Lower lobe of right lung (tissue), 2 donors: ENCODE measurements around the gene RTBDN. TPM values are rescaled to one million over a fixed set of nuclear protein-coding genes. Genes with fewer than 3 reads are reported as not detected.

ENCODE experiments used
- ATAC-seq, 2 donors: fragments of 200-7000 bp; cut with Tn5 transposase; one replicate each; pipeline ENCODE4 v1.9.1; 2020 to 2022; ENCODE audit warnings: mild to moderate bottlenecking in 2 of 2, moderate library complexity in 2 of 2
- DNase-seq: peaks from one replicate; pipeline ENCODE4 v3.0.0-alpha.2; 2020
- H3K27ac ChIP-seq: fragments of 200-600 bp; one replicate; pipeline ENCODE4 v1.8.0; 2022
- H3K27me3 ChIP-seq: fragments of 200-600 bp; one replicate; pipeline ENCODE4 v1.8.0; 2022; ENCODE audit warnings: low read depth
- H3K36me3 ChIP-seq: fragments of 200-600 bp; one replicate; pipeline ENCODE4 v1.8.0; 2022; ENCODE audit warnings: mild to moderate bottlenecking
- H3K4me1 ChIP-seq: fragments of 200-600 bp; one replicate; pipeline ENCODE4 v1.8.0; 2022
- H3K4me3 ChIP-seq: fragments of 200-600 bp; one replicate; pipeline ENCODE4 v1.8.0; 2022; ENCODE audit warnings: mild to moderate bottlenecking
- H3K9me3 ChIP-seq: fragments of 200-600 bp; one replicate; pipeline ENCODE4 v1.8.0; 2022
- intact Hi-C: fragments of 100-400 bp; cut with DNase I; formaldehyde crosslinking; loops from one replicate; pipeline ENCODE4 v1.11.0; 2022
- total RNA-seq: library from RNA; stranded (reverse); fragmentation: NEBNext Ultra II Directional; extraction: Animal tissue kit (Norgen Biotek cat#: 25700); gene quantifications from one replicate; pipeline ENCODE4 v1.2.1, GENCODE V29; 2021
- TF ChIP-seq, protein P1 (sequence below): fragments of 200-600 bp; IDR thresholded peaks from one replicate; pipeline ENCODE4 v1.8.0; 2022; ENCODE audit warnings: antibody characterized with exemption, mild to moderate bottlenecking
- donor health status: DM: no; HTN: yes; CAD: no; lungs with severe emphysema.

RTBDN gene
- total RNA-seq, 1 donor from 2014 or later: not detected

DNA sequence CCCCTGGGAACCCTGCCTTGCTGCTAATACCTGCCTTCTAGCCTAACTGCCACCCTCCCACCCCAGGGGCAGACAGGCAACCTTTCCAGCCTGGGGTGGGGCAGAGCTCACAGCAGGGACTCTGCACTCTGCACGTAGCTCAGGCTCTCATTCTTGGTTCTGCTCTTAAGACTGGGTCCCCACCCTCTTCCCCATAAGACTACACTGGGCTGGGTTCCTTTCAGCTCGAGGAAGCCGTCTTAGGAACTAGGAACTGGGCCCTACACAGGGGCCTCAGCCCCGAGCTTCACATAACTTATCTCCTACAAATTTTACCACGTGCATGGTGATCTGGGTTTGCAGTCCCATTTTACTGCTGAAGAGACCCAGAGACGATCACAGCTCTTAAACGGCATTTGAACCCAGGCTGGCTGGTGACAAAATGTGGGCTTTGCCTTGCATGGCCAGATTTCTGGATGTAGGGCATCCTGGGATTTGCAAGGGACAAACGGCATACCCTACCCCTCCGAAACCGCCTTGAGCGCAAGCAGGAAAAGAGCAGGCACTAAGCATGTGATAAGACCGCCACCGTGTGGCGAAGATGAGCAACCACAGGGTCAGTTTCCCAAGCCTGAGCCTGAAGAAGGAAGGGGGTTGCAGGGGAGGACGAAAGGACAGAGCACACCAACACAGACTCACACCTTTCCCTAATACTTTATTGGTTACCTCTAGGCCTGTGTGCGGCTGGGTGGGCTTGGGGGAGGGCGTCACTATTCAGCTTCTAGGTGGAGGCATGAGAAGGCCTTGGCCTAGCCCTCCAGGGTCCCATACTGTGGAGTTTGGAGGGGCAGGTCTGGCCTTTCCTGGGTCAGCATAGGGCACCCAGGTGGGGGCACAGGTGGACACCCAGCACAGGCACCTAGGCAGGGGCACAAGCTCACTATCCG is 38.0 kb downstream of the RTBDN start:
- Histone ChIP-seq H3K27me3 (no peaks in the 10 kb centered on the region), H3K9me3 (no peaks in the 10 kb centered on the region), H3K36me3 (peaks cover 24% of the 10 kb centered on the region), H3K27ac (peak overlapping the region; percentile 65), H3K4me1 (peaks cover 37% of the 10 kb centered on the region), H3K4me3 (peak overlapping the region; percentile 30)
- TF ChIP-seq, protein P1, sequence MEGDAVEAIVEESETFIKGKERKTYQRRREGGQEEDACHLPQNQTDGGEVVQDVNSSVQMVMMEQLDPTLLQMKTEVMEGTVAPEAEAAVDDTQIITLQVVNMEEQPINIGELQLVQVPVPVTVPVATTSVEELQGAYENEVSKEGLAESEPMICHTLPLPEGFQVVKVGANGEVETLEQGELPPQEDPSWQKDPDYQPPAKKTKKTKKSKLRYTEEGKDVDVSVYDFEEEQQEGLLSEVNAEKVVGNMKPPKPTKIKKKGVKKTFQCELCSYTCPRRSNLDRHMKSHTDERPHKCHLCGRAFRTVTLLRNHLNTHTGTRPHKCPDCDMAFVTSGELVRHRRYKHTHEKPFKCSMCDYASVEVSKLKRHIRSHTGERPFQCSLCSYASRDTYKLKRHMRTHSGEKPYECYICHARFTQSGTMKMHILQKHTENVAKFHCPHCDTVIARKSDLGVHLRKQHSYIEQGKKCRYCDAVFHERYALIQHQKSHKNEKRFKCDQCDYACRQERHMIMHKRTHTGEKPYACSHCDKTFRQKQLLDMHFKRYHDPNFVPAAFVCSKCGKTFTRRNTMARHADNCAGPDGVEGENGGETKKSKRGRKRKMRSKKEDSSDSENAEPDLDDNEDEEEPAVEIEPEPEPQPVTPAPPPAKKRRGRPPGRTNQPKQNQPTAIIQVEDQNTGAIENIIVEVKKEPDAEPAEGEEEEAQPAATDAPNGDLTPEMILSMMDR: peak; percentile 93
- peak; percentile 10 to 27 for ATAC-seq
- intact Hi-C loops: no loop called here
- peak; percentile 81 for DNase-seq

DNA sequence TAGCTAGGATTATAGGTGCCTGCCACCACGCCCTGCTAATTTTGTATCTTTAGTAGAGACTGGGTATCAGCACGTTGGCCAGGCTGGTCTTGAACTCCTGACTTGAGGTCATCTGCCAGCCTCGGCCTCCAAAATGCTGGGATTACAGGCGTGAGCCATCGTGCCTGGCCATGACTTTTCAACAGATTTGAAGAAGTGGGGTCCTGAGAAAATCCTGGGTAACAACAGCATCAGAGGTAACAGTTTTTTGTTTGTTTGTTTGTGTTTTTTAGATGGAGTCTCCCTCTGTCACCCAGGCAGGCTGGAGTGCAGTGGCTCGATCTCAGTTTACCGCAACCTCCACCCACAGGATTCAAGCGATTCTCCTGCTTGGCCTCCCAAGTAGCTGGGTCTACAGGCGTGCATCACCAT is 39.4 kb downstream of the RTBDN start:
- intact Hi-C loops: no loop called here
- DNase-seq (no peak), ATAC-seq (no peak)
- Histone ChIP-seq H3K9me3 (no peaks in the 10 kb centered on the region), H3K4me1 (peaks cover 25% of the 10 kb centered on the region), H3K27ac (peak overlapping the region; percentile 99), H3K36me3 (peaks cover 19% of the 10 kb centered on the region), H3K27me3 (no peaks in the 10 kb centered on the region), H3K4me3 (no peak overlapping the region)
- TF ChIP-seq, protein P1: no peak

DNA sequence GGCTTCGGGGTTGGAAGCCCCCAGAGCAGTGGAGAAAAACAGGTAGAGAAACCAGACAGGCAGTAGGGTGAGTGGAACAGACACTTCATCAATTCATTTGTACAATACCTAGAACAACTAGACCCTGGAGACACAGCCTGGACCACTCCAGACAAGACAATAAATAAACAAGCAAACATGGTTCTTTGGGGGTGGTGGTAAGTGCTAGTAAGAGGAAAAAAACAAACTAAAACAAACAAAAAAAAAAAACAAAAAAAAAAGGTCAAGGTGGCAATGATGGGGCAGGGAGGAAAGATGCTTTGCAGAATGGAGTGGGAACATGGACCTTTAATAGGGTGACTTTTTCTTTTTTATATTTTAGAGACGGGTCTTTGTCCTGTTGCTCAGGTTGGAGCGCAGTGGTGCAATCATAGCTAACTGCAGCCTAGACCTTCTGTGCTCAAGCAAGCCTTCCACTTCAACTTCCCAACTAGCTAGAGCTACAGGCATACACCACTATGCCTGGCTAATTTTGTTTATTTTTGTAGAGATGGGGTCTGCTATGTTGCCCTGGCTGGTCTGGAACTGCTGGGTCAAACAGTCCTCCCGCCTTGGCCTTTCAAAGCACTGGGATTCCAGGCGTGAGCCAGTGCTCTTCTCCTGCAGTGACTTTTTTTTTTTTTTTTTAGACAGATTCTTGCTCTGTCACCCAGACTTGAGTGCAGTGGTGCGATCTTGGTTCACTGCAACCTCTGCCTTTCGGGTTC is 40.0 kb downstream of the RTBDN start:
- TF ChIP-seq, protein P1: no peak
- H3K4me3 ChIP-seq: peak overlapping the region; percentile 95
- intact Hi-C loops: no loop called here
- H3K36me3 ChIP-seq: peaks cover 13% of the 10 kb centered on the region
- H3K9me3 ChIP-seq: no peaks in the 10 kb centered on the region
- H3K27ac ChIP-seq: peak overlapping the region; percentile 99
- DNase-seq: no peak
- no peaks in the 10 kb centered on the region for H3K27me3 ChIP-seq
- no peak for ATAC-seq
- H3K4me1 ChIP-seq: peaks cover 24% of the 10 kb centered on the region

DNA sequence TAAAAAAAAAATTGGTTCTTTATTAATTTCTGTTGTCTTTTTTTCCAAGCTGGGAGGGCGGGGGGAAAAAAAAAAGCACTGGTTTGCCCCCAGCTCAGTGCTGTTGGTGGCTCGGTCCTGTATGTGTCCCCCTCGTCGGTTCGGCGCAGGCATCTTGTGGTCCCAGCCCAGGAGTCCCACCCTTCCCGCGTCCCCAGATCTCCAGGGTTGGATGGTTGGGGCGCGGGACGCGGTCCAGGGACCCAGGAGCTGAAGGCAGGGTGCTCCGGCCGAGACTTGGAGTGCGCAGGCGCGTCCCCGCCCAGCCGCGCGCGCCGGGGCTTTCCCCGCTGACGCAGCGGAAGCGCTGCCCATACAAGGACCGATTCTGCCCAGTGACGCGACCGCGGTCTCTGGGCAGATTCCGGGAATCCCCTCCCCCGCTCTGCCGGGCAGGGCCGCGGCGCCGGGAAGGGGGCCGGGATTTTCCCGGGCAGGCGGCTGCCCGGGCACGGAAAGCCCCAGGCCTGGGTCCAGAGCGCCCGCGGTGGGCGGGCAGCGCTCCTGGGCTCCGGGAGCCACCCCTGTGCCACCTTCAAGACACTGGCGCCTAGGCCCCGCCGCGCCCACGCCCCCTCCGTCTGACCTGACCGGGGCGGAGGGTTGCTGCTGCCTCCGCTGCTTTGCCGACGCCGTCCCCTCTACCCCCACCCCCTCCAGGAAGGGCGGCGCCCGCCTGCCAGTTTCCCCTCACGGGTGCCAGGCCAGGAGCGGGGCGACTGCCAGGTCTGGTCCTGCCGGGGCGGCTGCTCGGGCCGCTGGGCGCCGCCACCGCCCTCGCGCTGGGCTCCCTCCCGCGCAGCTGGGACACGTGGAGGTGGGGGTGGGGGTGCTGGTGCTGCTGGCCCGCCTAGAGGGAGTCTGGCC is 40.8 kb downstream of the RTBDN start:
- Histone ChIP-seq H3K4me1 (peaks cover 32% of the 10 kb centered on the region), H3K9me3 (no peaks in the 10 kb centered on the region), H3K36me3 (peaks cover 5% of the 10 kb centered on the region), H3K4me3 (peak overlapping the region; percentile 95), H3K27ac (peak overlapping the region; percentile 99), H3K27me3 (no peaks in the 10 kb centered on the region)
- DNase-seq (peak; percentile 94), ATAC-seq (peak; percentile 54 to 61)
- TF ChIP-seq, protein P1: no peak
- intact Hi-C loops: no loop called here

DNA sequence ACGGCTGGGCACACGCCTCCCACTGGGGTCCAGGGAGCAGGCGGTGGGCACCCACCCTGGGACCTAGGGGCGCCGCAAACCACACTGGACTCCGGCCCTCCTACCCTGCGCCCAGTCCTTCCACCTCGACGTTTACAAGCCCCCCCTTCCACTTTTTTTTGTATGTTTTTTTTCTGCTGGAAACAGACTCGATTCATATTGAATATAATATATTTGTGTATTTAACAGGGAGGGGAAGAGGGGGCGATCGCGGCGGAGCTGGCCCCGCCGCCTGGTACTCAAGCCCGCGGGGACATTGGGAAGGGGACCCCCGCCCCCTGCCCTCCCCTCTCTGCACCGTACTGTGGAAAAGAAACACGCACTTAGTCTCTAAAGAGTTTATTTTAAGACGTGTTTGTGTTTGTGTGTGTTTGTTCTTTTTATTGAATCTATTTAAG is 41.5 kb downstream of the RTBDN start:
- intact Hi-C loops: no loop called here
- H3K4me1 ChIP-seq: peaks cover 39% of the 10 kb centered on the region
- no peaks in the 10 kb centered on the region for H3K9me3 ChIP-seq
- no peaks in the 10 kb centered on the region for H3K27me3 ChIP-seq
- no peak for ATAC-seq
- H3K27ac ChIP-seq: peak overlapping the region; percentile 99
- H3K4me3 ChIP-seq: peak overlapping the region; percentile 95
- TF ChIP-seq, protein P1: no peak
- DNase-seq: no peak
- peaks cover 5% of the 10 kb centered on the region for H3K36me3 ChIP-seq
